ENCODE data around the gene HMGB1.

DNA sequence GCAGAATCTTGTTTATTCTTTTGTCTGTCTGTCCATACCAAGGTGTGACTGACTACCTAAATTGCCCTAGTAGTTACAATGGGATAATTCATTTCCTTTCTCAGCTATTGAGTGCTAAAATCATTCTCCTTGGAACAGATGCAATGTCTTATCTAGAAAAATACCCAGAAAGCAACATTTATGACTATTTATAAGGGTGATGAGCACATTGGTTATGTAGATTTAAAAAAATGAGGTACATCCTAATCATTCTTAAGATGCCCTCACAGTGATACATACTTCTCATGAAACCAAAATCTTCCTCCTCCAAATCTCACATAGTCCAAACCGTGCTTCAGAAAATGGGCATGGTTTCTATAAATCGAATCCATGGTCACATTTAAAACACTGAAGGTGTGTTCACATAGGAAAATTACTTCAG is 55.0 kb downstream of the HMGB1 start:
- TF ChIP-seq, protein P1, sequence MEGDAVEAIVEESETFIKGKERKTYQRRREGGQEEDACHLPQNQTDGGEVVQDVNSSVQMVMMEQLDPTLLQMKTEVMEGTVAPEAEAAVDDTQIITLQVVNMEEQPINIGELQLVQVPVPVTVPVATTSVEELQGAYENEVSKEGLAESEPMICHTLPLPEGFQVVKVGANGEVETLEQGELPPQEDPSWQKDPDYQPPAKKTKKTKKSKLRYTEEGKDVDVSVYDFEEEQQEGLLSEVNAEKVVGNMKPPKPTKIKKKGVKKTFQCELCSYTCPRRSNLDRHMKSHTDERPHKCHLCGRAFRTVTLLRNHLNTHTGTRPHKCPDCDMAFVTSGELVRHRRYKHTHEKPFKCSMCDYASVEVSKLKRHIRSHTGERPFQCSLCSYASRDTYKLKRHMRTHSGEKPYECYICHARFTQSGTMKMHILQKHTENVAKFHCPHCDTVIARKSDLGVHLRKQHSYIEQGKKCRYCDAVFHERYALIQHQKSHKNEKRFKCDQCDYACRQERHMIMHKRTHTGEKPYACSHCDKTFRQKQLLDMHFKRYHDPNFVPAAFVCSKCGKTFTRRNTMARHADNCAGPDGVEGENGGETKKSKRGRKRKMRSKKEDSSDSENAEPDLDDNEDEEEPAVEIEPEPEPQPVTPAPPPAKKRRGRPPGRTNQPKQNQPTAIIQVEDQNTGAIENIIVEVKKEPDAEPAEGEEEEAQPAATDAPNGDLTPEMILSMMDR (IDR thresholded peaks at IDR 0.05): no peak
- TF ChIP-seq POLR2A (IDR thresholded peaks at IDR 0.05) (no peak), POLR2AphosphoS5 (IDR thresholded peaks at IDR 0.05) (no peak)
